Measurements from ENCODE around the gene ETFA.

ETFA gene

GRCh38 chr15:76184650-76185035 lies 126.6 kb downstream of the ETFA start:
- Histone ChIP-seq H3K4me3 (ENCODE audit: low read depth, low read length, poor library complexity, severe bottlenecking) (no peak overlapping the region), H3F3A (ENCODE audit: insufficient read depth, low read length) (no peaks in the 10 kb centered on the region), H3K79me2 (ENCODE audit: insufficient read depth, low read length) (no peaks in the 10 kb centered on the region), H3K36me3 (ENCODE audit: insufficient read depth, low read length) (no peaks in the 10 kb centered on the region), H2AFZ (ENCODE audit: low read length) (no peak overlapping the region), H3K27ac (ENCODE audit: low read depth, low read length, poor library complexity, severe bottlenecking) (no peak overlapping the region), H3K9me2 (ENCODE audit: low read depth, low read length) (no peaks in the 10 kb centered on the region), H3K9ac (ENCODE audit: low read length) (no peak overlapping the region), H3K4me2 (ENCODE audit: low read length) (no peak overlapping the region), H3K4me1 (ENCODE audit: insufficient read depth, low read length, severe bottlenecking) (no peaks in the 10 kb centered on the region), H3K27me3 (ENCODE audit: insufficient read depth, low read length) (peaks cover 6% of the 10 kb centered on the region; the same call in 1 of the 2 replicates), H4K20me1 (ENCODE audit: insufficient read depth, low read length) (no peaks in the 10 kb centered on the region), H3K9me3 (ENCODE audit: low read length) (no peaks in the 10 kb centered on the region)
- TF ChIP-seq EZH2 (IDR thresholded peaks at IDR 0.05; ENCODE audit: borderline replicate concordance, low read length) (no peak), CTCF (IDR thresholded peaks at IDR 0.05; ENCODE audit: low read length) (no peak)

- H3K27me3 ChIP-seq (ENCODE audit: insufficient read depth, low read length) = peaks cover 6% of the 10 kb centered on the region; the same call in 1 of the 2 replicates
- no peak overlapping the region for H3K4me2 ChIP-seq (ENCODE audit: low read length)
- no peak overlapping the region for H3K27ac ChIP-seq (ENCODE audit: low read depth, low read length, poor library complexity, severe bottlenecking)
- TF ChIP-seq EZH2 (IDR thresholded peaks at IDR 0.05; ENCODE audit: borderline replicate concordance, low read length) (no peak), CTCF (IDR thresholded peaks at IDR 0.05; ENCODE audit: low read length) (no peak)
- H2AFZ ChIP-seq (ENCODE audit: low read length) = no peak overlapping the region
- H3K36me3 ChIP-seq (ENCODE audit: insufficient read depth, low read length) = no peaks in the 10 kb centered on the region
- H3K9me2 ChIP-seq (ENCODE audit: low read depth, low read length) = no peaks in the 10 kb centered on the region
- H3F3A ChIP-seq (ENCODE audit: insufficient read depth, low read length) = no peaks in the 10 kb centered on the region
- no peaks in the 10 kb centered on the region for H3K4me1 ChIP-seq (ENCODE audit: insufficient read depth, low read length, severe bottlenecking)
- H3K79me2 ChIP-seq (ENCODE audit: insufficient read depth, low read length) = no peaks in the 10 kb centered on the region
- no peaks in the 10 kb centered on the region for H4K20me1 ChIP-seq (ENCODE audit: insufficient read depth, low read length)
- H3K9ac ChIP-seq (ENCODE audit: low read length) = no peak overlapping the region
- no peak overlapping the region for H3K4me3 ChIP-seq (ENCODE audit: low read depth, low read length, poor library complexity, severe bottlenecking)
- no peaks in the 10 kb centered on the region for H3K9me3 ChIP-seq (ENCODE audit: low read length)
Measured at GRCh38 chr15:76183930-76184649, 127.2 kb downstream of the ETFA start.

DNA sequence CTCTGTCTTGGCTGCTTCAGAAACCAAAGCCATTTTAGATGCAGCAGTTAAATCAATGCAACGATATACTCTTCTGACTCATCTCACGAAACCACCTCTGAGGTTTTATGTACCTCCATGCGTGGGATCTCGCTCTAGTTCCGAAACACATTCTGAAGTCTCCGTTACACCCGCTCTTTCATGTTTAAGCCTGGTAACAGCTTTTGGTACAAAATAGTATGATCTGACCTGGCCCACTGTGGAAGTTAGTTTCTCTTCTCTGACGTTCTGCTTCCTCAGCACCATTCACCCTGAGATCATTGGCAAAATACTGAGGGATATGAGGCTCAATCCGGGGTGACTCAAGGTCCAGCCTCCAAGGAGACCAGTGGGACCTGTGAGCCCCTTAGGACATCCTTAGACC lies 129.6 kb downstream of the ETFA start:
- Histone ChIP-seq H3K36me3 (ENCODE audit: insufficient read depth, low read length) (no peaks in the 10 kb centered on the region), H3F3A (ENCODE audit: insufficient read depth, low read length) (no peaks in the 10 kb centered on the region), H3K27me3 (ENCODE audit: insufficient read depth, low read length) (peaks cover 9% of the 10 kb centered on the region; the same call in 1 of the 2 replicates), H3K4me2 (ENCODE audit: low read length) (no peak overlapping the region), H3K27ac (ENCODE audit: low read depth, low read length, poor library complexity, severe bottlenecking) (no peak overlapping the region), H3K4me1 (ENCODE audit: insufficient read depth, low read length, severe bottlenecking) (no peaks in the 10 kb centered on the region), H3K9ac (ENCODE audit: low read length) (no peak overlapping the region), H3K9me3 (ENCODE audit: low read length) (no peaks in the 10 kb centered on the region), H4K20me1 (ENCODE audit: insufficient read depth, low read length) (no peaks in the 10 kb centered on the region), H3K9me2 (ENCODE audit: low read depth, low read length) (no peaks in the 10 kb centered on the region), H3K79me2 (ENCODE audit: insufficient read depth, low read length) (no peaks in the 10 kb centered on the region), H3K4me3 (ENCODE audit: low read depth, low read length, poor library complexity, severe bottlenecking) (no peak overlapping the region), H2AFZ (ENCODE audit: low read length) (no peak overlapping the region)
- TF ChIP-seq CTCF (IDR thresholded peaks at IDR 0.05; ENCODE audit: low read length) (no peak), EZH2 (IDR thresholded peaks at IDR 0.05; ENCODE audit: borderline replicate concordance, low read length) (no peak)

Measured in OCI-LY1 (cell line).